PC-9 (cell line): ENCODE results near the gene IQGAP1.

Experiments
- EZH2 ChIP-seq: fragments of 200-600 bp; sonication (generic); IDR thresholded peaks from 2 replicates; pipeline ENCODE4 v1.8.0; 2017; ENCODE audit warnings: antibody characterized with exemption, low read depth
- TF ChIP-seq, protein P1 (sequence below): fragments of 200-600 bp; sonication (generic); conservative IDR thresholded peaks from 2 replicates; pipeline ENCODE4 v1.6.1; 2017; ENCODE audit warnings: mixed run types, antibody characterized with exemption, mild to moderate bottlenecking, moderate library complexity

DNA sequence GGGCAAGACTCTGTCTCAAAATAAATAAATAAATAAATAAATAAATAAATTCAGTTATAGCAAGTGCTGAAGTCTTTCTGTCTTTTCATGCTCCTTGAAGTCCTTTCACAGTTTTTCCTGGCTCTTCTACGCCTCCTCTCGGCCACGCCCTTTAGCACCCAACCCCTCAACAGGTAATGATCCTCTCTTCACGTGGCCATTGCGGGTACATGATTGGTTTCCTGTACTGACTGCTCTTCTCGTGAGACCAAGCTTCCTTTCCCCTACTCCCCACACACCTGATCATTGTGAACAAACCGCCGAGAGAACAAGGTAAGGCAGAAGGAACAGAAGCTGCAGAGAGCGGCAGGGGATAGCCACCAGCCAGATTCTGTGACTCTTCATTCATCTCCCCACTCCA is 38.2 kb upstream of the IQGAP1 start:
- TF ChIP-seq, protein P1, sequence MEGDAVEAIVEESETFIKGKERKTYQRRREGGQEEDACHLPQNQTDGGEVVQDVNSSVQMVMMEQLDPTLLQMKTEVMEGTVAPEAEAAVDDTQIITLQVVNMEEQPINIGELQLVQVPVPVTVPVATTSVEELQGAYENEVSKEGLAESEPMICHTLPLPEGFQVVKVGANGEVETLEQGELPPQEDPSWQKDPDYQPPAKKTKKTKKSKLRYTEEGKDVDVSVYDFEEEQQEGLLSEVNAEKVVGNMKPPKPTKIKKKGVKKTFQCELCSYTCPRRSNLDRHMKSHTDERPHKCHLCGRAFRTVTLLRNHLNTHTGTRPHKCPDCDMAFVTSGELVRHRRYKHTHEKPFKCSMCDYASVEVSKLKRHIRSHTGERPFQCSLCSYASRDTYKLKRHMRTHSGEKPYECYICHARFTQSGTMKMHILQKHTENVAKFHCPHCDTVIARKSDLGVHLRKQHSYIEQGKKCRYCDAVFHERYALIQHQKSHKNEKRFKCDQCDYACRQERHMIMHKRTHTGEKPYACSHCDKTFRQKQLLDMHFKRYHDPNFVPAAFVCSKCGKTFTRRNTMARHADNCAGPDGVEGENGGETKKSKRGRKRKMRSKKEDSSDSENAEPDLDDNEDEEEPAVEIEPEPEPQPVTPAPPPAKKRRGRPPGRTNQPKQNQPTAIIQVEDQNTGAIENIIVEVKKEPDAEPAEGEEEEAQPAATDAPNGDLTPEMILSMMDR = no peak
- TF ChIP-seq EZH2 = no peak
